A549 (cell line): ENCODE measurements around the gene ERFL.

Experiments used
- EP300 ChIP-seq, 2 experiments: fragments of >200 bp; sonication (Bioruptor Twin); formaldehyde crosslinking; IDR thresholded peaks; 2 replicates in 1 of 2; 3 replicates in 1 of 2; pipeline ENCODE4 v1.6.1; 2016 to 2017
- KDM1A ChIP-seq: fragments of 200-600 bp; sonication (generic); IDR thresholded peaks from 2 replicates; pipeline ENCODE4 v1.6.1; 2016; ENCODE audit warnings: low read depth, mild to moderate bottlenecking
- POLR2A ChIP-seq: IDR thresholded peaks from 2 replicates; pipeline ENCODE4 v1.6.1; 2012; ENCODE audit warnings: mild to moderate bottlenecking, low read length
- ZNF302 ChIP-seq: fragments of 250-450 bp; sonication (Bioruptor Pico); IDR thresholded peaks from 2 replicates; pipeline ENCODE4 v1.9.0; 2021; ENCODE audit warnings: inconsistent platforms, mild to moderate bottlenecking, moderate library complexity
- TF ChIP-seq, protein P1 (sequence below): IDR thresholded peaks from 2 replicates; pipeline ENCODE4 v1.6.1; 2012

DNA sequence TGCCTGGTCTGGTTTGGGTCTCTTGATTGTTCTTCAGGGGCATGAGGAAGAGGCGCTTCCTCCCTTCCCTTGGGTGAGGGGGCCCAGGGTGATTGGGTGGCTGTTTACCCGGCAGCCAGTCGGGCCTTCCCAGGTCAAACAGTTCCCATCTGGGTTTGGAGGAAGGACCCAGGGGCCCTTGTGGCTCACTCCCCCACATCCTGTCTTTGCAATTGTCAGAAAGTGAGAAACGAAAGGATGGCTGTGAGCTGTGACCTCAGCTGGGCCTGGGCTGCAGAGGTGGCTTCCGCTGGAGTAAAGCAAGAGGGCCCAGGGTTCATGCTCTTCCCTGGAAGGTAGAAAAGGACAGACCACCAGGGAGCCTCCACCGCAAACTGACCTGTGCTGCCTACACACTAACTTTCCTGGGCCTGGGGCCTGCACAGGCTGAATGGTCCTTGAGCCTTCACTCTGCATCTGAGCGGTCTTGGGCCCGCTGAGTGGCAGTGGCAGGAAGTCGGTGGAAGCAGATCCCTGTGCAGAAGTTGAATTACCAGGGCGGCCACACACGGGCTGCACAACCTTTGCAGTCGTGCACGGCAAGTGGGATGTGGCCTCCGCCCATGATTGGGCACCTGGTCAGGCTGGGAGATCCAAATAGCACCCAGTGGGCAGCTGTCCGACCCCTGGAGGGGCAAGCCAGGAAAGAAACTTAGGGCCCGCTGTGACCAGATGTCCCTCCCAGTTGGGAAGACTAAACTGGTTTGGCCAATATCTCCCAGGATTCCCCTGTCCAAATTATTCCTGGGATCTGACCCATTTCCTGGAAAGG is 56.5 kb downstream of the ERFL start:
- TF ChIP-seq POLR2A = no peak
- TF ChIP-seq, protein P1, sequence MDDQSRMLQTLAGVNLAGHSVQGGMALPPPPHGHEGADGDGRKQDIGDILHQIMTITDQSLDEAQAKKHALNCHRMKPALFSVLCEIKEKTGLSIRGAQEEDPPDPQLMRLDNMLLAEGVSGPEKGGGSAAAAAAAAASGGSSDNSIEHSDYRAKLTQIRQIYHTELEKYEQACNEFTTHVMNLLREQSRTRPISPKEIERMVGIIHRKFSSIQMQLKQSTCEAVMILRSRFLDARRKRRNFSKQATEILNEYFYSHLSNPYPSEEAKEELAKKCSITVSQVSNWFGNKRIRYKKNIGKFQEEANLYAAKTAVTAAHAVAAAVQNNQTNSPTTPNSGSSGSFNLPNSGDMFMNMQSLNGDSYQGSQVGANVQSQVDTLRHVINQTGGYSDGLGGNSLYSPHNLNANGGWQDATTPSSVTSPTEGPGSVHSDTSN = peak; percentile 65; the same call in 1 of the 2 replicates
- no peak for TF ChIP-seq ZNF302
- no peak for TF ChIP-seq KDM1A
- TF ChIP-seq EP300 (IDR thresholded peaks at IDR 0.05) = no peak
